GM23338 (cell line): ENCODE data around the gene ADAM15. TPM values are rescaled to one million over a fixed set of nuclear protein-coding genes. Genes with fewer than 3 reads are reported as not detected.

Experiments used
- ATAC-seq: fragments of 200-7000 bp; cut with Tn5 transposase; 3 replicates; pipeline ENCODE4 v1.9.1; 2020
- DNase-seq: peaks from one replicate; pipeline ENCODE4 v3.0.0-alpha.2; 2015; ENCODE audit warnings: low spot score
- H2AFZ ChIP-seq: fragments of 200-600 bp; sonication (generic); 2 replicates; pipeline ENCODE4 v1.8.0; 2016; ENCODE audit warnings: antibody characterized with exemption, mild to moderate bottlenecking, moderate library complexity
- H3F3A ChIP-seq: fragments of 200-600 bp; sonication (generic); replicated peaks from 2 replicates; pipeline ENCODE4 v1.8.0; 2017; ENCODE audit warnings: antibody characterized with exemption, mixed run types, low read depth
- H3K27ac ChIP-seq: fragments of 200-600 bp; sonication (generic); 2 replicates; pipeline ENCODE4 v1.6.1; 2016; ENCODE audit warnings: low read depth
- H3K27me3 ChIP-seq: fragments of 200-600 bp; sonication (generic); 2 replicates; pipeline ENCODE4 v1.8.0; 2016; ENCODE audit warnings: mild to moderate bottlenecking, mixed run types, moderate library complexity; ENCODE audit not compliant: insufficient read depth
- H3K36me3 ChIP-seq: fragments of 200-600 bp; sonication (generic); 2 replicates; pipeline ENCODE4 v1.8.0; 2016; ENCODE audit warnings: mild to moderate bottlenecking; ENCODE audit not compliant: insufficient read depth
- H3K4me1 ChIP-seq: fragments of 200-600 bp; sonication (generic); 2 replicates; pipeline ENCODE4 v1.8.0; 2016; ENCODE audit warnings: mild to moderate bottlenecking, moderate library complexity; ENCODE audit not compliant: insufficient read depth
- H3K4me2 ChIP-seq: fragments of 200-600 bp; sonication (generic); 2 replicates; pipeline ENCODE4 v1.7.1; 2017; ENCODE audit warnings: mixed run types
- H3K4me3 ChIP-seq: fragments of 200-600 bp; sonication (generic); 2 replicates; pipeline ENCODE4 v1.6.1; 2016; ENCODE audit warnings: mixed run types
- H3K79me2 ChIP-seq: fragments of 200-600 bp; sonication (generic); replicated peaks from 2 replicates; pipeline ENCODE4 v1.8.0; 2017; ENCODE audit warnings: mild to moderate bottlenecking; ENCODE audit not compliant: insufficient read depth
- H3K9me2 ChIP-seq: fragments of 200-600 bp; sonication (generic); 2 replicates; pipeline ENCODE4 v1.8.0; 2017; ENCODE audit not compliant: insufficient read depth
- H4K20me1 ChIP-seq: fragments of 200-600 bp; sonication (generic); replicated peaks from 2 replicates; pipeline ENCODE4 v1.8.0; 2017; ENCODE audit warnings: mild to moderate bottlenecking; ENCODE audit not compliant: insufficient read depth
- H3K27ac Mint-ChIP-seq: 2 replicates; pipeline ENCODE4 v1.8.0; 2020; ENCODE audit warnings: inconsistent platforms, mild to moderate bottlenecking, moderate library complexity, mixed read lengths
- H3K27me3 Mint-ChIP-seq: 3 replicates; pipeline ENCODE4 v1.8.0; 2022; ENCODE audit warnings: low read depth, mild to moderate bottlenecking, moderate library complexity, mixed read lengths, inconsistent platforms; ENCODE audit not compliant: insufficient read depth, poor library complexity
- H3K36me3 Mint-ChIP-seq: 3 replicates; pipeline ENCODE4 v1.8.0; 2021; ENCODE audit warnings: low read depth, mild to moderate bottlenecking, inconsistent platforms, moderate library complexity, mixed read lengths
- H3K4me1 Mint-ChIP-seq: 3 replicates; pipeline ENCODE4 v1.8.0; 2020; ENCODE audit warnings: mild to moderate bottlenecking, inconsistent platforms, mixed read lengths
- H3K4me3 Mint-ChIP-seq: 3 replicates; pipeline ENCODE4 v1.8.0; 2021; ENCODE audit warnings: moderate library complexity, mild to moderate bottlenecking, inconsistent platforms, mixed read lengths
- H3K9me3 Mint-ChIP-seq: 3 replicates; pipeline ENCODE4 v1.8.0; 2020; ENCODE audit warnings: moderate library complexity, mild to moderate bottlenecking, inconsistent platforms, mixed read lengths
- CREB1 ChIP-seq: fragments of 250-450 bp; sonication (Bioruptor Pico); IDR thresholded peaks from 2 replicates; pipeline ENCODE4 v1.5.0; 2020; ENCODE audit warnings: low read depth, mild to moderate bottlenecking, moderate library complexity
- EZH2phosphoT487 ChIP-seq: fragments of 200-600 bp; sonication (generic); IDR thresholded peaks from one replicate; pipeline ENCODE4 v1.8.1; 2018; ENCODE audit warnings: antibody characterized with exemption; ENCODE audit not compliant: unreplicated experiment
- JUNB ChIP-seq: IDR thresholded peaks from one replicate; pipeline ENCODE4 v1.6.1; 2016; ENCODE audit warnings: antibody characterized with exemption; ENCODE audit not compliant: unreplicated experiment
- POLR2AphosphoS5 ChIP-seq: IDR thresholded peaks from 2 replicates; pipeline ENCODE4 v1.6.1; 2016; ENCODE audit warnings: antibody characterized with exemption, low read depth
- STAT1 ChIP-seq: IDR thresholded peaks from one replicate; pipeline ENCODE4 v1.6.1; 2016; ENCODE audit warnings: antibody characterized with exemption; ENCODE audit not compliant: unreplicated experiment
- ZNF114 ChIP-seq: fragments of 250-450 bp; sonication (Bioruptor Pico); IDR thresholded peaks from 2 replicates; pipeline ENCODE4 v1.5.0; 2020; ENCODE audit warnings: mild to moderate bottlenecking, moderate library complexity
- ZNF331 ChIP-seq: fragments of 250-450 bp; sonication (Bioruptor Pico); IDR thresholded peaks from 2 replicates; pipeline ENCODE4 v1.5.0; 2020; ENCODE audit warnings: low read depth, mild to moderate bottlenecking, moderate library complexity
- polyA plus RNA-seq: library from polyadenylated mRNA; unstranded; fragments of >200 nt; fragmentation: Nextera tagmentation; extraction: Ambion mirVana; gene quantifications from 2 replicates; pipeline ENCODE4 v1.2.1, GENCODE V29; 2016
- total RNA-seq: library from RNA; depleted of rRNA; stranded (reverse); fragments of >200 nt; shearing (Covaris generic); gene quantifications from 2 replicates; pipeline ENCODE4 v1.2.3, GENCODE V29; 2014
- TF ChIP-seq, protein P1 (sequence below), 2 experiments: fragments of 200-600 bp in 1 of 2; sonication (generic) in 1 of 2; conservative IDR thresholded peaks; 2 replicates each; pipeline versions ENCODE4 v1.5.1 to v1.6.1; 2016 to 2017; ENCODE audit warnings: antibody characterized with exemption in 2 of 2, low read depth in 2 of 2, mild to moderate bottlenecking in 2 of 2, moderate library complexity in 1 of 2
- TF ChIP-seq, protein P2 (sequence below): IDR thresholded peaks from 2 replicates; pipeline ENCODE4 v1.6.1; 2016; ENCODE audit warnings: antibody characterized with exemption
- TF ChIP-seq, protein P3 (sequence below): IDR thresholded peaks from one replicate; pipeline ENCODE4 v1.6.1; 2018; ENCODE audit warnings: antibody characterized with exemption; ENCODE audit not compliant: unreplicated experiment

ADAM15 gene
- total and polyA plus RNA-seq, 2 experiments from 2014 or later: 24.2 to 31.1 TPM

DNA sequence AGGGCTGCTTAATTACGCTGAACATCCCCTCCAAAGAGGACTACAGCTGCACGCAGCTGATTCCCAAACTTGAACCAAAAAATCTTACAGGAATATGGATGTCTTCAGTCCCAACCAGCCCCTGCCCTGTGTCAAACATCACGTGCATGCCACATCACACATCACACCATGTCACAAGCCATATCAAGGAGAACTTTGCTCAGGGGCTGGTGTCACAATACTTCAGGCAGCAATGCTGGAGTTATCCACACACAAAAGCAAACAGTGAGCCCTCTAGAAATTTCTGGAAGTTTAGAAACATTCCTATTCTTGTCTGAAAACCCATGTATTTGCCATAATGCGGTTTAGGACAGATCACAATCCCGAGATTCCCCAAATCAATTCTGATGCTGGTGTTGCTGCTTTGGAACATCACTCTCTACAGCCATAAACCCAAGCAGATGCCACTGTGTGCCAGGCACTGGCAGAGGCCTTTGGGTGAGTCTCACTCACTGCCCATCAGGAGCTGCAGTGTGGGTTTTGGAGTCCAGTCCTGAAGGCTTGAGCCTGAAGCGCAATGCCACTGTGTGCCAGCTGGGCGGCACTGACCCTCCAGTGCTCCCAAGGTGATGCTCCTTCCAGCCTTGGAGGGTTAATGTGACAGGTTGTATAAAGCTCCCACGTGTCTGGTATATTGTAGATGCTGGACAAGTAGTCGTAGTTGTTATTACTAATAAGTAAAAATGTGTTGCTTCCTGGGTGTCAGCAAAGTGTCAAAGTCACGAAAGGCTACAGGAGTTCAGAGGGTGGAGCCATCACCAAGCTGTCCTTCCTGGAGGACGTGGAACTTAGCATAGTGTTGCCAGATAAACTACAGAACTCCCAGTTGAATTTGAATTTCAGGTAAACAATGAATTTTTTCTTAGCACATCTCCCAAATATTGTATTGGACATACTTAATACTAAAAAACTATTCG, 56.5 kb downstream of the ADAM15 start:
- H3K27ac Mint-ChIP-seq: no peak overlapping the region
- H3K27me3 Mint-ChIP-seq: peaks cover 1% of the 10 kb centered on the region
- no peaks in the 10 kb centered on the region for H3K9me3 Mint-ChIP-seq
- no peak for TF ChIP-seq JUNB
- TF ChIP-seq, protein P1, sequence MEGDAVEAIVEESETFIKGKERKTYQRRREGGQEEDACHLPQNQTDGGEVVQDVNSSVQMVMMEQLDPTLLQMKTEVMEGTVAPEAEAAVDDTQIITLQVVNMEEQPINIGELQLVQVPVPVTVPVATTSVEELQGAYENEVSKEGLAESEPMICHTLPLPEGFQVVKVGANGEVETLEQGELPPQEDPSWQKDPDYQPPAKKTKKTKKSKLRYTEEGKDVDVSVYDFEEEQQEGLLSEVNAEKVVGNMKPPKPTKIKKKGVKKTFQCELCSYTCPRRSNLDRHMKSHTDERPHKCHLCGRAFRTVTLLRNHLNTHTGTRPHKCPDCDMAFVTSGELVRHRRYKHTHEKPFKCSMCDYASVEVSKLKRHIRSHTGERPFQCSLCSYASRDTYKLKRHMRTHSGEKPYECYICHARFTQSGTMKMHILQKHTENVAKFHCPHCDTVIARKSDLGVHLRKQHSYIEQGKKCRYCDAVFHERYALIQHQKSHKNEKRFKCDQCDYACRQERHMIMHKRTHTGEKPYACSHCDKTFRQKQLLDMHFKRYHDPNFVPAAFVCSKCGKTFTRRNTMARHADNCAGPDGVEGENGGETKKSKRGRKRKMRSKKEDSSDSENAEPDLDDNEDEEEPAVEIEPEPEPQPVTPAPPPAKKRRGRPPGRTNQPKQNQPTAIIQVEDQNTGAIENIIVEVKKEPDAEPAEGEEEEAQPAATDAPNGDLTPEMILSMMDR (conservative IDR thresholded peaks at IDR 0.05; ENCODE audit: low read depth in 2 of 2): peak in 1 of 2 experiments; percentile 21; a peak in 2 of 4 replicates
- TF ChIP-seq CREB1: no peak
- no peak for TF ChIP-seq ZNF331 (CRISPR knock-in tag)
- no peak for TF ChIP-seq ZNF114 (CRISPR knock-in tag)
- TF ChIP-seq, protein P2, sequence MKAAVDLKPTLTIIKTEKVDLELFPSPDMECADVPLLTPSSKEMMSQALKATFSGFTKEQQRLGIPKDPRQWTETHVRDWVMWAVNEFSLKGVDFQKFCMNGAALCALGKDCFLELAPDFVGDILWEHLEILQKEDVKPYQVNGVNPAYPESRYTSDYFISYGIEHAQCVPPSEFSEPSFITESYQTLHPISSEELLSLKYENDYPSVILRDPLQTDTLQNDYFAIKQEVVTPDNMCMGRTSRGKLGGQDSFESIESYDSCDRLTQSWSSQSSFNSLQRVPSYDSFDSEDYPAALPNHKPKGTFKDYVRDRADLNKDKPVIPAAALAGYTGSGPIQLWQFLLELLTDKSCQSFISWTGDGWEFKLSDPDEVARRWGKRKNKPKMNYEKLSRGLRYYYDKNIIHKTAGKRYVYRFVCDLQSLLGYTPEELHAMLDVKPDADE: no peak
- 0 out of 2 replicates have a peak, but pooled peaks cover 3% of the 10 kb centered on the region for H3F3A ChIP-seq
- no peak for DNase-seq
- H4K20me1 ChIP-seq: no peaks in the 10 kb centered on the region
- H3K4me2 ChIP-seq: no peak overlapping the region
- no peaks in the 10 kb centered on the region for H3K27me3 ChIP-seq
- H2AFZ ChIP-seq: 0 out of 2 replicates have a peak overlapping the region, but pooled peaks have one; percentile 23
- no peak overlapping the region for H3K27ac ChIP-seq
- H3K4me3 Mint-ChIP-seq: no peak overlapping the region
- H3K4me1 ChIP-seq: no peaks in the 10 kb centered on the region; the same call in 1 of the 2 replicates
- H3K79me2 ChIP-seq: no peaks in the 10 kb centered on the region
- ATAC-seq: no peak
- H3K36me3 Mint-ChIP-seq: no peaks in the 10 kb centered on the region
- H3K9me2 ChIP-seq: no peaks in the 10 kb centered on the region
- no peak overlapping the region for H3K4me3 ChIP-seq
- H3K4me1 Mint-ChIP-seq: 0 out of 3 replicates have a peak, but pooled peaks cover 2% of the 10 kb centered on the region
- no peaks in the 10 kb centered on the region for H3K36me3 ChIP-seq

DNA sequence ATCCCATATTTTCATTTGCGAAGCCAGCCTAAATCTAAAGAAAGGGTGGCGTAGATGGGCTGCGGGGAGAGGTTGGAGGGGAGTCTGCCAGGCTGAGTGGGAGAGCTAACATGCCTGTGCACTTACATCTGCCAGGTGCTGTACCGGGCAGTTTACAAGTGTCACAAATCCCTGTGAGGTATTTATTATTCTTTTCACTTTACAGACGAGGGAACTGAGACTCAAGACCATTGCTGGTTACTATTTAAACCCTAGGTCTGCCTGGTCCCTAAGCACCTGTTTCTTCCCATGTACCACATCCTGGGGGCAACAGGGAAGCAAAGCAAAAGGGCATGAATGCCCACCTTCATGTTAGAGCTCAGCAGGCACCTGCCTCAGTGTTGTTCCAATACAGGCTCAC, 57.2 kb downstream of the ADAM15 start:
- no peaks in the 10 kb centered on the region for H3K9me3 Mint-ChIP-seq
- no peak for ATAC-seq
- no peak overlapping the region for H3K4me2 ChIP-seq
- no peak overlapping the region for H3K27ac ChIP-seq
- no peak overlapping the region for H3K4me3 Mint-ChIP-seq
- H3K9me2 ChIP-seq: no peaks in the 10 kb centered on the region
- H3K4me3 ChIP-seq: no peak overlapping the region
- H4K20me1 ChIP-seq: no peaks in the 10 kb centered on the region
- DNase-seq: no peak
- peaks cover 1% of the 10 kb centered on the region for H3K27me3 Mint-ChIP-seq
- H2AFZ ChIP-seq: no peak overlapping the region
- H3K27ac Mint-ChIP-seq: no peak overlapping the region
- no peaks in the 10 kb centered on the region for H3K79me2 ChIP-seq
- H3K4me1 ChIP-seq: no peaks in the 10 kb centered on the region; the same call in 1 of the 2 replicates
- no peak for TF ChIP-seq EZH2phosphoT487
- TF ChIP-seq STAT1: no peak
- no peak for TF ChIP-seq JUNB
- TF ChIP-seq, protein P3, sequence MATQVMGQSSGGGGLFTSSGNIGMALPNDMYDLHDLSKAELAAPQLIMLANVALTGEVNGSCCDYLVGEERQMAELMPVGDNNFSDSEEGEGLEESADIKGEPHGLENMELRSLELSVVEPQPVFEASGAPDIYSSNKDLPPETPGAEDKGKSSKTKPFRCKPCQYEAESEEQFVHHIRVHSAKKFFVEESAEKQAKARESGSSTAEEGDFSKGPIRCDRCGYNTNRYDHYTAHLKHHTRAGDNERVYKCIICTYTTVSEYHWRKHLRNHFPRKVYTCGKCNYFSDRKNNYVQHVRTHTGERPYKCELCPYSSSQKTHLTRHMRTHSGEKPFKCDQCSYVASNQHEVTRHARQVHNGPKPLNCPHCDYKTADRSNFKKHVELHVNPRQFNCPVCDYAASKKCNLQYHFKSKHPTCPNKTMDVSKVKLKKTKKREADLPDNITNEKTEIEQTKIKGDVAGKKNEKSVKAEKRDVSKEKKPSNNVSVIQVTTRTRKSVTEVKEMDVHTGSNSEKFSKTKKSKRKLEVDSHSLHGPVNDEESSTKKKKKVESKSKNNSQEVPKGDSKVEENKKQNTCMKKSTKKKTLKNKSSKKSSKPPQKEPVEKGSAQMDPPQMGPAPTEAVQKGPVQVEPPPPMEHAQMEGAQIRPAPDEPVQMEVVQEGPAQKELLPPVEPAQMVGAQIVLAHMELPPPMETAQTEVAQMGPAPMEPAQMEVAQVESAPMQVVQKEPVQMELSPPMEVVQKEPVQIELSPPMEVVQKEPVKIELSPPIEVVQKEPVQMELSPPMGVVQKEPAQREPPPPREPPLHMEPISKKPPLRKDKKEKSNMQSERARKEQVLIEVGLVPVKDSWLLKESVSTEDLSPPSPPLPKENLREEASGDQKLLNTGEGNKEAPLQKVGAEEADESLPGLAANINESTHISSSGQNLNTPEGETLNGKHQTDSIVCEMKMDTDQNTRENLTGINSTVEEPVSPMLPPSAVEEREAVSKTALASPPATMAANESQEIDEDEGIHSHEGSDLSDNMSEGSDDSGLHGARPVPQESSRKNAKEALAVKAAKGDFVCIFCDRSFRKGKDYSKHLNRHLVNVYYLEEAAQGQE: no peak
- TF ChIP-seq, protein P2: no peak
- no peak for TF ChIP-seq ZNF331 (CRISPR knock-in tag)
- no peak for TF ChIP-seq CREB1
- no peak for TF ChIP-seq POLR2AphosphoS5
- TF ChIP-seq, protein P1 (conservative IDR thresholded peaks at IDR 0.05; ENCODE audit: low read depth in 2 of 2): no peak
- H3F3A ChIP-seq: 0 out of 2 replicates have a peak, but pooled peaks cover 3% of the 10 kb centered on the region
- H3K27me3 ChIP-seq: no peaks in the 10 kb centered on the region
- H3K36me3 ChIP-seq: no peaks in the 10 kb centered on the region
- H3K4me1 Mint-ChIP-seq: 0 out of 3 replicates have a peak, but pooled peaks cover 2% of the 10 kb centered on the region
- no peaks in the 10 kb centered on the region for H3K36me3 Mint-ChIP-seq
